Measurements from ENCODE around the gene CHN2.

Gene CHN2

GRCh38 chr7:29416938-29417305 is 222.3 kb downstream of the CHN2 start:
- Histone ChIP-seq H3K27ac (no peak overlapping the region), H3K36me3 (no peaks in the 10 kb centered on the region), H3K4me1 (no peaks in the 10 kb centered on the region), H3K4me3 (no peak overlapping the region), H3K27me3 (peaks cover 0 to 4% of the 10 kb centered on the region in 2 donors), H3K9me3 (no peaks in the 10 kb centered on the region)
- DNase-seq, result no peak
- no peak for TF ChIP-seq CTCF (IDR thresholded peaks at IDR 0.05)
- intact Hi-C loops (cut with DNase I; ENCODE audit: low total_unique reads), result no loop called here

GRCh38 chr7:29418056-29418455 is 223.5 kb downstream of the CHN2 start:
- TF ChIP-seq CTCF (IDR thresholded peaks at IDR 0.05), result no peak
- intact Hi-C loops (cut with DNase I; ENCODE audit: low total_unique reads), result no loop called here
- H3K27ac ChIP-seq, result no peak overlapping the region

GRCh38 chr7:29418651-29419050 is 224.1 kb downstream of the CHN2 start:
- Histone ChIP-seq H3K36me3 (no peaks in the 10 kb centered on the region), H3K9me3 (no peaks in the 10 kb centered on the region), H3K4me3 (no peak overlapping the region), H3K27me3 (peaks cover 0 to 4% of the 10 kb centered on the region in 2 donors), H3K4me1 (no peaks in the 10 kb centered on the region), H3K27ac (no peak overlapping the region)
- TF ChIP-seq CTCF (IDR thresholded peaks at IDR 0.05), result no peak
- DNase-seq, result no peak
- intact Hi-C loops (cut with DNase I; ENCODE audit: low total_unique reads), result no loop called here

More at GRCh38 chr7:29418056-29418455, 223.5 kb downstream of the CHN2 start:
- peaks cover 0 to 4% of the 10 kb centered on the region in 2 donors for H3K27me3 ChIP-seq
- H3K36me3 ChIP-seq, result no peaks in the 10 kb centered on the region
- no peaks in the 10 kb centered on the region for H3K9me3 ChIP-seq
- no peak for DNase-seq
- no peaks in the 10 kb centered on the region for H3K4me1 ChIP-seq
- H3K4me3 ChIP-seq, result no peak overlapping the region

GRCh38 chr7:29420011-29420410 is 225.4 kb downstream of the CHN2 start:
- TF ChIP-seq CTCF (IDR thresholded peaks at IDR 0.05), result no peak
- no peak for DNase-seq
- H3K4me3 ChIP-seq, result no peak overlapping the region

GRCh38 chr7:29421010-29421956 is 226.7 kb downstream of the CHN2 start:
- intact Hi-C loops (cut with DNase I; ENCODE audit: low total_unique reads), result no loop called here

More at GRCh38 chr7:29420011-29420410, 225.4 kb downstream of the CHN2 start:
- H3K36me3 ChIP-seq, result no peaks in the 10 kb centered on the region
- intact Hi-C loops (cut with DNase I; ENCODE audit: low total_unique reads), result no loop called here
- H3K27ac ChIP-seq, result no peak overlapping the region
- H3K9me3 ChIP-seq, result no peaks in the 10 kb centered on the region
- H3K27me3 ChIP-seq, result no peaks in the 10 kb centered on the region
- H3K4me1 ChIP-seq, result no peaks in the 10 kb centered on the region

More at GRCh38 chr7:29421010-29421956, 226.7 kb downstream of the CHN2 start:
- no peak for TF ChIP-seq CTCF (IDR thresholded peaks at IDR 0.05)
- H3K4me3 ChIP-seq, result no peak overlapping the region
- no peaks in the 10 kb centered on the region for H3K36me3 ChIP-seq
- H3K9me3 ChIP-seq, result no peaks in the 10 kb centered on the region
- H3K4me1 ChIP-seq, result no peaks in the 10 kb centered on the region
- DNase-seq, result no peak
- no peaks in the 10 kb centered on the region for H3K27me3 ChIP-seq
- no peak overlapping the region for H3K27ac ChIP-seq

Data from tibial artery (tissue), 4 donors.